H1 (cell line): ENCODE data around the gene RBP3. TPM values are rescaled to one million over a fixed set of nuclear protein-coding genes. Genes with fewer than 3 reads are reported as not detected.

Experiments
- CHD7 ChIP-seq: fragments of 300-600 bp; sonication (generic); IDR thresholded peaks from 2 replicates; pipeline ENCODE4 v1.7.1; 2012; ENCODE audit warnings: low read length, moderate library complexity, mild to moderate bottlenecking, inconsistent platforms; ENCODE audit not compliant: insufficient replicate concordance
- GABPA ChIP-seq: IDR thresholded peaks from 2 replicates; pipeline ENCODE4 v1.6.1; 2011; ENCODE audit warnings: mild to moderate bottlenecking, low read length, moderate library complexity, borderline replicate concordance; ENCODE audit not compliant: insufficient read depth
- HDAC6 ChIP-seq: IDR thresholded peaks from one replicate; pipeline ENCODE4 v1.7.1; 2012; ENCODE audit warnings: low read depth, mild to moderate bottlenecking, inconsistent platforms, low read length, moderate library complexity
- KDM5A ChIP-seq: fragments of 200-600 bp; IDR thresholded peaks from 2 replicates; pipeline ENCODE4 v1.7.1; 2012; ENCODE audit warnings: mild to moderate bottlenecking, low read length, inconsistent platforms, mixed read lengths
- SIN3A ChIP-seq, 2 experiments: IDR thresholded peaks in 1 of 2; conservative IDR thresholded peaks in 1 of 2; 2 replicates each; pipeline ENCODE4 v1.6.1; 2011 to 2012; ENCODE audit warnings: low read length in 2 of 2, improper control_type of control experiment in 1 of 2, low read depth in 1 of 2, mild to moderate bottlenecking in 1 of 2
- polyA plus RNA-seq, 7 experiments: library from polyadenylated mRNA; depleted of rRNA in 3 of 7; stranded (reverse) in 5 of 7; unstranded in 2 of 7; fragments of >200 nt in 5 of 7; fragments of 200-250 nt in 2 of 7; gene quantifications; 1 replicate in 5 of 7; 2 replicates in 1 of 7; 4 replicates in 1 of 7; pipeline versions ENCODE4 v1.2.1 to v1.2.3, GENCODE V29; 2011 to 2013; ENCODE audit warnings: missing spikeins in 2 of 7, mixed read lengths in 2 of 7
- total RNA-seq: library from RNA; stranded (reverse); fragmentation: NEBNext Ultra II Directional; extraction: Animal tissue kit (Norgen Biotek cat#: 25700); gene quantifications from 2 replicates; pipeline ENCODE4 v1.2.1, GENCODE V29; 2021

RBP3 gene
- total and polyA plus RNA-seq, 2 of the 8 experiments (the other 6 are each of a cell fraction or from before 2014, with no cell fraction given): not detected

DNA sequence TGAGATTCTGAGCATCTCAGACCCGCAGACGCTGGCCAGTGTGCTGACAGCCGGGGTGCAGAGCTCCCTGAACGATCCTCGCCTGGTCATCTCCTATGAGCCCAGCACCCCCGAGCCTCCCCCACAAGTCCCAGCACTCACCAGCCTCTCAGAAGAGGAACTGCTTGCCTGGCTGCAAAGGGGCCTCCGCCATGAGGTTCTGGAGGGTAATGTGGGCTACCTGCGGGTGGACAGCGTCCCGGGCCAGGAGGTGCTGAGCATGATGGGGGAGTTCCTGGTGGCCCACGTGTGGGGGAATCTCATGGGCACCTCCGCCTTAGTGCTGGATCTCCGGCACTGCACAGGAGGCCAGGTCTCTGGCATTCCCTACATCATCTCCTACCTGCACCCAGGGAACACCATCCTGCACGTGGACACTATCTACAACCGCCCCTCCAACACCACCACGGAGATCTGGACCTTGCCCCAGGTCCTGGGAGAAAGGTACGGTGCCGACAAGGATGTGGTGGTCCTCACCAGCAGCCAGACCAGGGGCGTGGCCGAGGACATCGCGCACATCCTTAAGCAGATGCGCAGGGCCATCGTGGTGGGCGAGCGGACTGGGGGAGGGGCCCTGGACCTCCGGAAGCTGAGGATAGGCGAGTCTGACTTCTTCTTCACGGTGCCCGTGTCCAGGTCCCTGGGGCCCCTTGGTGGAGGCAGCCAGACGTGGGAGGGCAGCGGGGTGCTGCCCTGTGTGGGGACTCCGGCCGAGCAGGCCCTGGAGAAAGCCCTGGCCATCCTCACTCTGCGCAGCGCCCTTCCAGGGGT, 703 bp downstream of the RBP3 start (continued):
- no peak for TF ChIP-seq CHD7
- no peak for TF ChIP-seq HDAC6
- no peak for TF ChIP-seq SIN3A (conservative IDR thresholded peaks at IDR 0.05 in 1 of 2, IDR thresholded peaks at IDR 0.05 in 1 of 2; ENCODE audit: low read depth in 1 of 2, low read length in 2 of 2)
- TF ChIP-seq GABPA: no peak
- no peak for TF ChIP-seq KDM5A
